ENCODE results near the gene MAD1L1.

DNA sequence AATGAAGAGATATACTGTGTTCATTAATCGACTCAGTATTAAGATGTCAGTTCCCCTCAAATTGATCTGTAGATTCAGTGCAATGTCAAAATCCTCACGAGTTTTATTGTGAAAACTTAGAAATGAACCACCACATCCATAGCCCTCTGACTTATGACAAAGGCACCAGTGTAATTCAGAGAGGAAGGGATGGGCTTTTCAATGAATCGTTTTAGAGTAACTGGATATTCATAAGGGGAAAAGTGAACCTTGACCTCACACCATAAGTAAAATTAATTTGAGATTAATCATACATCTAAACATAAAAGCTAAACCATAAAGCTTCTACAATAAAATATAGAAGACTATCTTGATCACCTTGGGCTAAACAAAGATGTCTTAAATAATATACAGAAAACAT lies 434.6 kb downstream of the MAD1L1 start:
- TF ChIP-seq, protein P1, sequence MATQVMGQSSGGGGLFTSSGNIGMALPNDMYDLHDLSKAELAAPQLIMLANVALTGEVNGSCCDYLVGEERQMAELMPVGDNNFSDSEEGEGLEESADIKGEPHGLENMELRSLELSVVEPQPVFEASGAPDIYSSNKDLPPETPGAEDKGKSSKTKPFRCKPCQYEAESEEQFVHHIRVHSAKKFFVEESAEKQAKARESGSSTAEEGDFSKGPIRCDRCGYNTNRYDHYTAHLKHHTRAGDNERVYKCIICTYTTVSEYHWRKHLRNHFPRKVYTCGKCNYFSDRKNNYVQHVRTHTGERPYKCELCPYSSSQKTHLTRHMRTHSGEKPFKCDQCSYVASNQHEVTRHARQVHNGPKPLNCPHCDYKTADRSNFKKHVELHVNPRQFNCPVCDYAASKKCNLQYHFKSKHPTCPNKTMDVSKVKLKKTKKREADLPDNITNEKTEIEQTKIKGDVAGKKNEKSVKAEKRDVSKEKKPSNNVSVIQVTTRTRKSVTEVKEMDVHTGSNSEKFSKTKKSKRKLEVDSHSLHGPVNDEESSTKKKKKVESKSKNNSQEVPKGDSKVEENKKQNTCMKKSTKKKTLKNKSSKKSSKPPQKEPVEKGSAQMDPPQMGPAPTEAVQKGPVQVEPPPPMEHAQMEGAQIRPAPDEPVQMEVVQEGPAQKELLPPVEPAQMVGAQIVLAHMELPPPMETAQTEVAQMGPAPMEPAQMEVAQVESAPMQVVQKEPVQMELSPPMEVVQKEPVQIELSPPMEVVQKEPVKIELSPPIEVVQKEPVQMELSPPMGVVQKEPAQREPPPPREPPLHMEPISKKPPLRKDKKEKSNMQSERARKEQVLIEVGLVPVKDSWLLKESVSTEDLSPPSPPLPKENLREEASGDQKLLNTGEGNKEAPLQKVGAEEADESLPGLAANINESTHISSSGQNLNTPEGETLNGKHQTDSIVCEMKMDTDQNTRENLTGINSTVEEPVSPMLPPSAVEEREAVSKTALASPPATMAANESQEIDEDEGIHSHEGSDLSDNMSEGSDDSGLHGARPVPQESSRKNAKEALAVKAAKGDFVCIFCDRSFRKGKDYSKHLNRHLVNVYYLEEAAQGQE (IDR thresholded peaks at IDR 0.05), result no peak
- TF ChIP-seq, protein P2, sequence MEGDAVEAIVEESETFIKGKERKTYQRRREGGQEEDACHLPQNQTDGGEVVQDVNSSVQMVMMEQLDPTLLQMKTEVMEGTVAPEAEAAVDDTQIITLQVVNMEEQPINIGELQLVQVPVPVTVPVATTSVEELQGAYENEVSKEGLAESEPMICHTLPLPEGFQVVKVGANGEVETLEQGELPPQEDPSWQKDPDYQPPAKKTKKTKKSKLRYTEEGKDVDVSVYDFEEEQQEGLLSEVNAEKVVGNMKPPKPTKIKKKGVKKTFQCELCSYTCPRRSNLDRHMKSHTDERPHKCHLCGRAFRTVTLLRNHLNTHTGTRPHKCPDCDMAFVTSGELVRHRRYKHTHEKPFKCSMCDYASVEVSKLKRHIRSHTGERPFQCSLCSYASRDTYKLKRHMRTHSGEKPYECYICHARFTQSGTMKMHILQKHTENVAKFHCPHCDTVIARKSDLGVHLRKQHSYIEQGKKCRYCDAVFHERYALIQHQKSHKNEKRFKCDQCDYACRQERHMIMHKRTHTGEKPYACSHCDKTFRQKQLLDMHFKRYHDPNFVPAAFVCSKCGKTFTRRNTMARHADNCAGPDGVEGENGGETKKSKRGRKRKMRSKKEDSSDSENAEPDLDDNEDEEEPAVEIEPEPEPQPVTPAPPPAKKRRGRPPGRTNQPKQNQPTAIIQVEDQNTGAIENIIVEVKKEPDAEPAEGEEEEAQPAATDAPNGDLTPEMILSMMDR (IDR thresholded peaks at IDR 0.05; ENCODE audit: low read depth, low read length, missing input control), result no peak
- TF ChIP-seq EGR1 (IDR thresholded peaks at IDR 0.05; ENCODE audit: low read depth in 2 of 2) (no peak), RAD21 (IDR thresholded peaks at IDR 0.05) (no peak), SP1 (IDR thresholded peaks at IDR 0.05) (no peak), RXRA (IDR thresholded peaks at IDR 0.05) (no peak), FOXA1 (IDR thresholded peaks at IDR 0.05) (no peak)
